Activated CD8-positive, alpha-beta T cell treated with anti-CD3 and anti-CD28 coated beads, Interleukin-2, amount 10 ng/mL, durations not matched to agents 7 days and 5 days (primary cell): Measurements from ENCODE around the gene ATP13A3. TPM values are rescaled to one million over a fixed set of nuclear protein-coding genes. Genes with fewer than 3 reads are reported as not detected.
"Not testable (repeated sequence)": the region's sequence is repeated elsewhere in the genome, so short reads cannot be mapped to it uniquely, and the experiment has no call there.

Source experiments
- ATAC-seq: fragments of 150-1000 bp; cut with Tn5 transposase; one replicate; pipeline ENCODE4 v1.10.0; 2021; ENCODE audit warnings: moderate library complexity
- CTCF ChIA-PET: fragments of 350-600 bp; sonication (Branson Sonifier 250); formaldehyde crosslinking; loops from one replicate; lab custom pipeline; 2021; ENCODE audit warnings: antibody characterized with exemption; lab: Charles Lee
- POLR2A ChIA-PET: fragments of 350-600 bp; sonication (Branson Sonifier 250); formaldehyde crosslinking; loops from one replicate; lab custom pipeline; 2021; ENCODE audit warnings: antibody characterized with exemption; lab: Charles Lee
- DNase-seq: peaks from one replicate; pipeline ENCODE4 v3.0.0-alpha.2; 2020
- H3K27ac Mint-ChIP-seq: one replicate; pipeline ENCODE4 v1.8.0; 2021; ENCODE audit warnings: mild to moderate bottlenecking, mixed read lengths
- H3K27me3 Mint-ChIP-seq: one replicate; pipeline ENCODE4 v1.8.0; 2021; ENCODE audit warnings: low read depth, mixed read lengths
- H3K36me3 Mint-ChIP-seq: one replicate; pipeline ENCODE4 v1.8.0; 2021; ENCODE audit warnings: low read depth, mixed read lengths
- H3K4me1 Mint-ChIP-seq: one replicate; pipeline ENCODE4 v1.8.0; 2021; ENCODE audit warnings: low read depth, mixed read lengths
- H3K4me3 Mint-ChIP-seq: one replicate; pipeline ENCODE4 v1.8.0; 2021; ENCODE audit warnings: mild to moderate bottlenecking, mixed read lengths
- H3K9me3 Mint-ChIP-seq: one replicate; pipeline ENCODE4 v1.8.0; 2022; ENCODE audit warnings: mixed read lengths; ENCODE audit not compliant: insufficient read depth
- total RNA-seq, 2 experiments: library from RNA; stranded (reverse); gene quantifications; one replicate each; pipeline ENCODE4 v1.2.3, GENCODE V29; 2021

ATP13A3 gene
- 10 to 100 TPM; 63.9 to 66.8 TPM for total RNA-seq

GRCh38 chr3:194486540-194487288 is at the start of gene ATP13A3:
TSS of gene ATP13A3 (minus strand) at chr3:194487002. CDS start at chr3:194462190, 24,812 bp downstream.
- ChIA-PET POLR2A (interaction anchor here (1.0 kb wide), 2 partner anchors 12 to 86 kb away, joined by 3 to 4 read pairs; no protein-coding TSS in a partner anchor), CTCF (interaction anchor here (1.3 to 3.7 kb wide), 3 partner anchors 13 to 87 kb away, joined by 6 to 39 read pairs (median 7); no protein-coding TSS in a partner anchor)
- peak; percentile 90 for DNase-seq
- peaks cover 41% of the 10 kb centered on the region for H3K4me1 Mint-ChIP-seq
- peaks cover 24% of the 10 kb centered on the region for H3K36me3 Mint-ChIP-seq
- no peaks in the 10 kb centered on the region for H3K27me3 Mint-ChIP-seq
- peak within 1 kb of the TSS; percentile 89 for H3K4me3 Mint-ChIP-seq
- peak within 1 kb of the TSS; percentile 93 for H3K27ac Mint-ChIP-seq
- ATAC-seq: peak; percentile 88
- H3K9me3 Mint-ChIP-seq: no peaks in the 10 kb centered on the region

GRCh38 chr3:194535199-194535598 is 48.4 kb upstream of the ATP13A3 start:
- POLR2A ChIA-PET, H3K4me1 Mint-ChIP-seq, ATAC-seq, H3K36me3 Mint-ChIP-seq, H3K27me3 Mint-ChIP-seq, CTCF ChIA-PET, H3K27ac Mint-ChIP-seq, H3K4me3 Mint-ChIP-seq, DNase-seq: not testable (repeated sequence)
- peaks cover 14% of the 10 kb centered on the region for H3K9me3 Mint-ChIP-seq

GRCh38 chr3:194534243-194534642 is 47.4 kb upstream of the ATP13A3 start:
- Mint-ChIP-seq H3K27ac (no peak overlapping the region), H3K4me1 (peaks cover 2% of the 10 kb centered on the region), H3K36me3 (no peaks in the 10 kb centered on the region), H3K9me3 (peaks cover 14% of the 10 kb centered on the region), H3K4me3 (no peak overlapping the region), H3K27me3 (peaks cover 2% of the 10 kb centered on the region)
- POLR2A ChIA-PET: interaction anchor here (0.6 kb wide), 1 partner anchor 70 kb away, joined by 3 read pairs; no protein-coding TSS in a partner anchor
- DNase-seq (no peak), ATAC-seq (no peak)
- CTCF ChIA-PET: no interaction called here

- Mint-ChIP-seq H3K4me3 (no peak overlapping the region), H3K36me3 (no peaks in the 10 kb centered on the region), H3K4me1 (peaks cover 1% of the 10 kb centered on the region), H3K9me3 (peaks cover 14% of the 10 kb centered on the region), H3K27me3 (peaks cover 2% of the 10 kb centered on the region), H3K27ac (no peak overlapping the region)
- ATAC-seq (no peak), DNase-seq (no peak)
- CTCF ChIA-PET: no interaction called here
- POLR2A ChIA-PET: no interaction called here
These were observed 45.8 kb upstream of the ATP13A3 start for GRCh38 chr3:194532591-194532990.

GRCh38 chr3:194527726-194528125 is 40.9 kb upstream of the ATP13A3 start:
- DNase-seq: no peak
- Mint-ChIP-seq H3K4me1 (no peaks in the 10 kb centered on the region), H3K27ac (no peak overlapping the region), H3K27me3 (peaks cover 2% of the 10 kb centered on the region), H3K4me3 (no peak overlapping the region), H3K9me3 (no peaks in the 10 kb centered on the region), H3K36me3 (no peaks in the 10 kb centered on the region)
- POLR2A ChIA-PET: no interaction called here
- ATAC-seq: no peak
- CTCF ChIA-PET: interaction anchor here (1.2 kb wide), 1 partner anchor 56 kb away, joined by 4 read pairs; no protein-coding TSS in a partner anchor

GRCh38 chr3:194526164-194526563 is 39.4 kb upstream of the ATP13A3 start:
- Mint-ChIP-seq H3K4me3 (no peak overlapping the region), H3K27ac (no peak overlapping the region), H3K36me3 (no peaks in the 10 kb centered on the region), H3K9me3 (no peaks in the 10 kb centered on the region), H3K4me1 (peaks cover 3% of the 10 kb centered on the region), H3K27me3 (peaks cover 4% of the 10 kb centered on the region)
- ATAC-seq (no peak), DNase-seq (no peak)
- CTCF ChIA-PET: no interaction called here
- POLR2A ChIA-PET: no interaction called here

GRCh38 chr3:194522579-194523046 is 35.8 kb upstream of the ATP13A3 start:
- Mint-ChIP-seq H3K9me3 (no peaks in the 10 kb centered on the region), H3K27ac (no peak overlapping the region), H3K36me3 (no peaks in the 10 kb centered on the region), H3K4me1 (peaks cover 10% of the 10 kb centered on the region), H3K27me3 (peaks cover 13% of the 10 kb centered on the region), H3K4me3 (no peak overlapping the region)
- no peak for DNase-seq
- no peak for ATAC-seq
- ChIA-PET POLR2A (no interaction called here), CTCF (interaction anchor here (0.8 to 1.2 kb wide), 2 partner anchors 19 to 50 kb away, joined by 3 to 4 read pairs; no protein-coding TSS in a partner anchor)

- POLR2A ChIA-PET: no interaction called here
These were observed 34.9 kb upstream of the ATP13A3 start for GRCh38 chr3:194521510-194522260.

GRCh38 chr3:194520682-194521162 is 33.9 kb upstream of the ATP13A3 start:
- POLR2A ChIA-PET, H3K27ac Mint-ChIP-seq, CTCF ChIA-PET, H3K9me3 Mint-ChIP-seq, DNase-seq, H3K36me3 Mint-ChIP-seq, H3K4me3 Mint-ChIP-seq, ATAC-seq: not testable (repeated sequence)
- H3K4me1 Mint-ChIP-seq: peaks cover 10% of the 10 kb centered on the region
- H3K27me3 Mint-ChIP-seq: peaks cover 13% of the 10 kb centered on the region

More at GRCh38 chr3:194521510-194522260, 34.9 kb upstream of the ATP13A3 start:
- Mint-ChIP-seq H3K4me1 (peaks cover 10% of the 10 kb centered on the region), H3K9me3 (no peaks in the 10 kb centered on the region), H3K36me3 (no peaks in the 10 kb centered on the region), H3K27me3 (peaks cover 13% of the 10 kb centered on the region), H3K4me3 (no peak overlapping the region), H3K27ac (no peak overlapping the region)
- DNase-seq (no peak), ATAC-seq (no peak)
- CTCF ChIA-PET: interaction anchor here (0.8 kb wide), 1 partner anchor 49 kb away, joined by 4 read pairs; no protein-coding TSS in a partner anchor

GRCh38 chr3:194520201-194520600 is 33.4 kb upstream of the ATP13A3 start:
- ATAC-seq, POLR2A ChIA-PET, H3K27ac Mint-ChIP-seq, H3K4me3 Mint-ChIP-seq, DNase-seq, H3K36me3 Mint-ChIP-seq, H3K9me3 Mint-ChIP-seq, CTCF ChIA-PET: not testable (repeated sequence)
- H3K27me3 Mint-ChIP-seq: peaks cover 13% of the 10 kb centered on the region
- peaks cover 10% of the 10 kb centered on the region for H3K4me1 Mint-ChIP-seq

GRCh38 chr3:194518652-194519051 is 31.9 kb upstream of the ATP13A3 start:
- ATAC-seq (no peak), DNase-seq (no peak)
- Mint-ChIP-seq H3K4me1 (peaks cover 10% of the 10 kb centered on the region), H3K36me3 (no peaks in the 10 kb centered on the region), H3K27me3 (peaks cover 13% of the 10 kb centered on the region), H3K9me3 (no peaks in the 10 kb centered on the region), H3K4me3 (no peak overlapping the region), H3K27ac (no peak overlapping the region)
- ChIA-PET CTCF (no interaction called here), POLR2A (no interaction called here)
